C4-2B (cell line): ENCODE results near the gene SHKBP1.

Experiments
- CTCF ChIP-seq: fragments of 450-650 bp; conservative IDR thresholded peaks from 2 replicates; pipeline ENCODE4 v1.5.1; 2017; ENCODE audit warnings: mild to moderate bottlenecking
- ZFX ChIP-seq: fragments of 450-650 bp; IDR thresholded peaks from 2 replicates; pipeline ENCODE4 v1.6.1; 2017

- TF ChIP-seq CTCF (no peak), ZFX (no peak)
Measured at GRCh38 chr19:40542202-40542859, 34.3 kb upstream of the SHKBP1 start.
